Glomerular visceral epithelial cell (primary cell): Measurements from ENCODE around the gene PMM1.

Experiments
- DNase-seq: peaks from one replicate; pipeline ENCODE4 v3.0.0-alpha.2; 2016; ENCODE audit errors: extremely low spot score

Gene PMM1

DNA sequence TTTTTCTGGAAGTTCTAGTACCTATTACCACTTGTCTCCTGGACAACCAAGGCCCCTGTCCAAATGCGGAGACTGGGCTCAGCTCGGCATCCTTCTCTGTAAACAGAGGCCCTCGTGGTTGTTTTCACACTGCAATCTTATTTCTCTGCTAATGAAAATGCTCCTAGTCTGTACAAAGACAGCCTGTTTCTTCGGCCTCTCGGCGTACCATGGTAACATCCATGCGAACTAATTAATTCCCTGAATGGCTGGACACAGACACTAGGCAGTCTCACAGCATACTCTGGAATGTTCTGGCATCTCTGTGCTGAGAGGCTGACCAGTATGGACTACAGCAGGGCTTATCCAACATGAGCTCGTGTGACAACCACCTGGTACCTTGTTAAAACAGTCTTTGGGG is 51.1 kb downstream of the PMM1 start:
- DNase-seq = no peak

DNA sequence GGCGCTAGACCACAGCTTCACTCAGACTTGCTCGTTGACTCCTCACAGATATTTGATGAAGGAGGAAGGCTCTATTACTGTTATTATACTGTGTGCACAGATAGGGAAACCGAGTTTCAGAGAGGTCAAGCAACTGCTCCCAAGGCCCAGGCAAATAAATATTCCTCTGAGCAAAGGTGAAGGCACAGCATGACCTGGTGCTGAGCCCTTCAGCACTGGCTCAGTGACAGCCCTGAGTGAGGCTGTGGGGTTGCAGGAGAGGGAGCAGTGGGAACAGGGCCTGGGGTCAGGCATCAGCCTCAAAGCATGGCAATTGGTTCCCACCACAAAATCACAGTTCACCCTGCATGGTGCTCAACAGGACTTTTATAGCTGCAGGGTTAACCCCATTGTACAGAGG is 52.4 kb downstream of the PMM1 start:
- no peak for DNase-seq

DNA sequence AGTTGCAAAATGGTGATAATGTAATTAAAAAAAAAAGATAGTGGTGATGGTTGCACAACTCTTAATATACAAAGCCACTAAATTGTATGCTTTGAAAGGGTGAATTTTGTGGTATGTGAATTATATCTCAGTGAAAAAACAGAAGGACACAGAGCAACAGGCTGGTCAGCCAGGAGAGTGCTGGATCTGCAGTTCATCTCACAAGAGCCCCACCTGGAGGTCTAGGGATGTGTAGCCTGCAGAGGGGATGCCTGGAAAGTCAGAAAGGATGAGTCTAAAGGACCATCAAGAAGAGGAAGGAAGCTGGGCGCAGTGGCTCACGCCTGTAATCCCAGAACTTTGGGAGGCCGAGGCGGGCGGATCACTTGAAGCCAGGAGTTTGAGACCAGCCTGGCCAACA is 54.4 kb downstream of the PMM1 start:
- DNase-seq = no peak

DNA sequence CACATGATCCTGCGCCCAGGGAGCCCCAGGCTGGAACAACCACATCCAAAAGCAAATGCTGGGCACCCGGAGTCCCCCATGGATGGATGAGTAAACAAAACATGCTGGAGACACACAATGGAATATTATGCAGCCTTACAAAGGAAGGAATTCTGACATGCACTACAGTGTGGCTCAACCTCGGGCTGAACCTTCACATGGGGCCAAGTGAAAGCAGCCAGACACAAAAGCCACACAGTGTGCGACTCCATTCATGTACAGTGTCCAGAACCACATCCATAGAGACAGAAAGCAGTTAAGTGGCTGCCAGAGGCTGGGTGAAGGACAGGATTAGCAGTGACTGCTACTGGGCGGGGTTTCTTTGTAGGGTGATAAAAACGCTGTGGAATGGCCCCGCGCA is 55.4 kb downstream of the PMM1 start:
- no peak for DNase-seq

DNA sequence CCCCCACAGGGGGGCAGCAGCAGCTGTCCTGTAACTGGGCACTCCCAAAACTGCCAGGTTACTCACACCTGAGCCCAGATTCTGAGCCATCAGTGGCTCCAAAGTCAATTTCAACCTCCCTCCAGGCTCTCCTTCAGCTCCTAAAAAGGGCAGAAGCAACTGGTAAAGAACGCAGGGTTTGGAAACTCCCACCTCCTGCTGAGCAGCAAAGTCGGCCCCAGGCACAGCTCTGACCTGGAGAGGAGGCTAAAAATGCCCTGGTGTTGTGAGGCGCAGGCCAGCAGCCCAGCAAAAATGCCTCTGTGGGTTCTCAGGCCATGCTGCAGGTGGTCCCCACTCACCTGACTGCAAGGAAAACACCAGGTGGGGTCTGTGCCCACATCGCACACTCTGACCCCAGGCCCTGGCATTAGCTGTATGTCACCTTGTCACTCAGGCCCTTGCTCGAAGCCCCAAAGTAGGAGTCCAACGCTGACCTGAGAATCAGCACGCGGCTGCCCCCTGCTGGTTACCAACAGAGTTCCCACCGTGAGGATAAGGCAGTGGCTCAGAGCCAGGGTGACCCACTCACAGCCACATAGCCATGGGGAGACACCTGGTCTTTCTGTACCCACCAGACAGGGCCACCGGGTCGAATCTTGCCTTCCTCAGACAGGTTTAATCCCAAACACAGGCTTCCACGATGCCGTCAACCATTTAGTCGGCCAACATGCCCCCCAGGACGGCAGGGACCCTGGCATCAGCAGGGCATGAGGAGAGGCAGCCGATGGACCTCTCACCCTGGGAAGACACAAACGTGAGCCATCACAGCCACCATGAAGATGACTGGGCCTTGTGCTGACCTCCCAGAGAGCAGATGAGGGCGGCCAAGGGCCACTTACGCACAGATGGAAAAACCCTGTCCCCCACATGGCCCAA is 56.5 kb downstream of the PMM1 start:
- DNase-seq = peak; percentile 60

DNA sequence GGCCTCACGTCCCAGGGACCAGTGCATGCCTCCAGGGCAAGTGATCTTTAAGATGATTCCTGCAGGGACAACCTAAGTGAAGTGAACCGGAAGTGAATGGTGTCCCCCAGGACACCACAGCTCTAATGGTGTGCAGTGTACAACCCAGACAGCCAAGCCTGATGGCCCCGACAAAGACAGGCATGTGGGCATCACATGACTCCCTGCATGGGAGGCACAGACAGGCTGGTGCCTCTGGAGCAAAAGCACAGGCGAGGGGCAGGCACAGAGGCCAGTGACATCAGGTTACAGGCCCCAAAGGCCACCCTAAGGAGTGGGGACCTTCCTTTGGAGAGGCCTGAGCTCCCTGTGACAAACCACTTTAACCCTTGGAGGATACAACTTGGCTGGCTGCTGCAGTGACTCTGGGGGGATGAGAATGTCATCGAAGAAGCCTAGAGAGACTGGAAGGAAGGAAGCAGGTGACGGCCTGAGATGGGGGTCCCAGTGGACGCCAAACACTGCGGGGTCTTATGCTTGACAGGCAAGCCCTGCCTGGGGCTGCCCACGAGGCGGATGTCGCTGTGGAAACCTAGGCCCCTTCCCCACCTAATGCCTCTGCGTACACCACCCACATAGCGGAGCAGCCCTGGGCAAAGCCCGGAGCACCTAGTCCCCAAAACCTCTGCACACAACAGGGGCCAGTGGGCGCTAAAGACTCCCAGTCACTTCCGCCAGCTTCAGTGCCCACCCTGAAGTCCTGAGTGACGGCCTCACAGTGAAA is 57.7 kb downstream of the PMM1 start:
- no peak for DNase-seq

DNA sequence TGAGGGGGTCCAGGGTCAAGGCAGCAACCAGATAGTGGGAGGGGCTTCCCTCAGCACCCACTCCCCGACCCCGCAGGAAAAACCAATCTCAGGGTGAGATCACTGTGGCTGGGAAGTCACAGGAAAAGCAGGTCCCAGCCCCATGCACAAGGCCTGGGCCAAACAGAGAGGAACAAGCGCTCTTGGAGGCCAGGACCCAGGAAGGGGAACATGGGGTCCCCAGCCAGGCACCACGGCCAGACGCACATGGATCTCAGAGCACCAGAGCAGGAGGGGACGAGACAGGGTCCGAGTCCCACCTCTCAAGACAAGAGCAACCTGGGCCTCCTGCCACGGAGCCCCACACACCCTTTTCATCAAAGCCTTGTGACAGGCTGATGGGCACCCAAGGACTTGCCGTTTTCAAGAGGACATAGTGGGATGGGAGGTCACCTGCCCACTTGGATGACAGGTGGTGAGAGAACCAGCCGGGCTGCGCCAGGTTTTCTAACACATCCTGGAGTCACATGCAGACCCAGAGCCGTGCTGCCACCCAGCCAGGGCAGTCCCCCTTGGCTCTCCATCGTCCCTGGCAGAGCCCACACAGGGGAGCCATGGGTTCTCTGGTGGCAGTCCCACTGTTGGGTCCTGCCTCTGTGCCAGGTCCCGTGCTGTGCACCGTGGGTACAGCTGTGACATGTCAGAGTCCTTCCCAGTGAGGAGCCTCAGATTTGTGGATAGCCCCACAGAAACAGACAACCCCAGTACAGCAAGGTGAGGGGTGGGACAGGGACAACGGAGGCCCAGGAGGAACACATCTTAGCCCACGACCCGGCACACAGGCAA is 58.5 kb downstream of the PMM1 start:
- DNase-seq = no peak

DNA sequence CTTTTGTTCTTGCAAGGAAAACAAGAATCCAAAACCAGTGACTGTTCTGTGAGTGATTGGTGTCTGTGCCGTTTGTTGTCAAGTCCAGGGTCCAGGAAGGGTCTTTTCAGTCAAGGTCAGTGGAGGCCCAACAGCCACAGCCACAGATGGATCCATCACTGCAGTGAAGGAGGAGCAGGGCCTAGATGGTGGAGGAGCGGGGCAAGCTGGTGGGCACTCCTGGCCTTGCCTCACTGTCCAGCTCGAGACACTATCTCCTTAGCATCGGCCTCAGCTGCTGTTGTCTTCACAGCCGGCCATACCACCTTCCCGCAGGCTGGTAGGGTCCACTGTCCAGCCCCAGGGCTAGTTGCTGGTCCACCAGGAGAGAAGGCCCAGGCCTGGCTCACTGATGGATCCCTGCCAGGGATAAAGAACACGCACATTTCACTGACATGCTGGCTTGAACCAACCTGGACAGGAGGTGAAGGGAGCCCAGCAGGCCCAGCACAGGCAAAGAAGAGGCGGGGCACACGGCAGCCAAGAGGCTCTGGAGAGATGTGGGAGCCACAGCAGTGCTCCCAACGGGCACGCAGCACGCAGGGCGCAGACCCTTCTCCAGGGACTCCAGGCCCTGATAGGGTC is 60.6 kb downstream of the PMM1 start:
- no peak for DNase-seq

DNA sequence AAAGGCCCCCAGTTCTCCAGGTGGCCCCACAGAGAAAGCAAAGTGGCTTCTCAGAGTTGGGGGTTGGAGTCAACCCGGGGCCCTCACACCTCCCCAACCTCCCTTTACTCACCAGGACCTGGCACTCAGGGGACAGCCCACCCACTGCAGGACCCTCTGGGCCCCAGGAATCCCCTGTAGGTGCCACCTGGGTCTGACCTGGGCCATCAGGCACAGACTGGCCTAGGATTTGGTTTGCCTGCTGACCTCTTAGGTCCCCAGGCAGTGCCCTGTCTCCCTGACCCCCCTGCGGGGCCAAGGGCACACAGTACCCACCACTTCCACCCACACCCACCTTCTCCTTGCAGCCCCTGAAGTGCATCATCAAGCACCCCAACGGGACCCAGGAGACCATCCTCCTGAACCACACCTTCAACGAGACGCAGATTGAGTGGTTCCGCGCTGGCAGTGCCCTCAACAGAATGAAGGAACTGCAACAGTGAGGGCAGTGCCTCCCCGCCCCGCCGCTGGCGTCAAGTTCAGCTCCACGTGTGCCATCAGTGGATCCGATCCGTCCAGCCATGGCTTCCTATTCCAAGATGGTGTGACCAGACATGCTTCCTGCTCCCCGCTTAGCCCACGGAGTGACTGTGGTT is 61.4 kb downstream of the PMM1 start:
- DNase-seq = no peak
